Hematopoietic multipotent progenitor cell treated with erythropoietin and hydrocortisone succinate and interleukin-3 and kit ligand, for 6 days (in vitro differentiated cells): Measurements from ENCODE around the gene ST6GALNAC6.
A peak's percentile ranks its signal among the peaks of the same experiment; 100 is the strongest.

ENCODE experiments used
- DNase-seq: peaks from one replicate; pipeline ENCODE4 v3.0.0-alpha.2; 2015

Gene ST6GALNAC6, protein sequence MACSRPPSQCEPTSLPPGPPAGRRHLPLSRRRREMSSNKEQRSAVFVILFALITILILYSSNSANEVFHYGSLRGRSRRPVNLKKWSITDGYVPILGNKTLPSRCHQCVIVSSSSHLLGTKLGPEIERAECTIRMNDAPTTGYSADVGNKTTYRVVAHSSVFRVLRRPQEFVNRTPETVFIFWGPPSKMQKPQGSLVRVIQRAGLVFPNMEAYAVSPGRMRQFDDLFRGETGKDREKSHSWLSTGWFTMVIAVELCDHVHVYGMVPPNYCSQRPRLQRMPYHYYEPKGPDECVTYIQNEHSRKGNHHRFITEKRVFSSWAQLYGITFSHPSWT

DNA sequence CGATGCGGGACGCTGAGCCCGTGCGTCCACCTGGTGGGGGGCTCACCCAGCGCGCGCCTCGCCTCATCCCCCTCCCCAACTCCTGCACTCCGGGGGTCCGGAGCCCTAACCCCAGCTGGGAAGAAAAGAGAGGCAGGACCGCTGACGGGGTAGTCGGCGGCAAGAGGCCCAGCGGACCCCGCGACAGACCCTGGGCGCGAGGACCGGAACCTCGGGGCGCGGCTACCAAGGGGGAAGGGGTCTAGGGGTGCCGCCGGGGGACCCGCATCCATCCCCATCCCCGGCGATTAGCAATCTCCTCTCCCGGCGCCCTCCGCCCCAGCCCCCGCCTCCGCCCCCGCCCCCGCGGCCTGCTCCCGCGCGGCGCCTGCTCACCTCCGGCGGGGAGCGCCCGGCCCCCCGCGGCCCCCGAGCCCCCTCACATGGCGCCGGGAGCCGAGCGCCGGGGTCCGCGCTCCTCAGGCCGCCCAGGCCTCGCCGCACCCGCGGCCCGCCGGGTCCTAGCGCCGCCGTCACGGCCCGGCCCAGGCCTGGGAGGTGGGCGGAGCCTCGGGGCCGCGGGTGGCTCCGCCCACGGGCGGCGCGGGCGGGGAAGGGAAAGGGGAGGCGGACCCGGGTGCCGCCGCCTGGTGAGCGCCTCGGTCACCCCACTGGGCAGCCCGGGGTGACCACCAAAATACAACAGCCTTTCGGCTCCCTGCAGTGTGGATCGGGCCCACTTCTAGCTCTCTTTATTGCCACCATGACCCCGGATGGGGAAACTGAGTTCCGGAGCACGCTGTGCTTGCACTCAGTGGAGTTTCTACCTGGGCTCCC lies at the start of gene ST6GALNAC6:
Gene ST6GALNAC6 (minus strand): TSS at position 476 of the 816 bp plus-strand sequence. CDS start 1,622 bp downstream, outside the sequence.
- DNase-seq: peak; percentile 85

DNA sequence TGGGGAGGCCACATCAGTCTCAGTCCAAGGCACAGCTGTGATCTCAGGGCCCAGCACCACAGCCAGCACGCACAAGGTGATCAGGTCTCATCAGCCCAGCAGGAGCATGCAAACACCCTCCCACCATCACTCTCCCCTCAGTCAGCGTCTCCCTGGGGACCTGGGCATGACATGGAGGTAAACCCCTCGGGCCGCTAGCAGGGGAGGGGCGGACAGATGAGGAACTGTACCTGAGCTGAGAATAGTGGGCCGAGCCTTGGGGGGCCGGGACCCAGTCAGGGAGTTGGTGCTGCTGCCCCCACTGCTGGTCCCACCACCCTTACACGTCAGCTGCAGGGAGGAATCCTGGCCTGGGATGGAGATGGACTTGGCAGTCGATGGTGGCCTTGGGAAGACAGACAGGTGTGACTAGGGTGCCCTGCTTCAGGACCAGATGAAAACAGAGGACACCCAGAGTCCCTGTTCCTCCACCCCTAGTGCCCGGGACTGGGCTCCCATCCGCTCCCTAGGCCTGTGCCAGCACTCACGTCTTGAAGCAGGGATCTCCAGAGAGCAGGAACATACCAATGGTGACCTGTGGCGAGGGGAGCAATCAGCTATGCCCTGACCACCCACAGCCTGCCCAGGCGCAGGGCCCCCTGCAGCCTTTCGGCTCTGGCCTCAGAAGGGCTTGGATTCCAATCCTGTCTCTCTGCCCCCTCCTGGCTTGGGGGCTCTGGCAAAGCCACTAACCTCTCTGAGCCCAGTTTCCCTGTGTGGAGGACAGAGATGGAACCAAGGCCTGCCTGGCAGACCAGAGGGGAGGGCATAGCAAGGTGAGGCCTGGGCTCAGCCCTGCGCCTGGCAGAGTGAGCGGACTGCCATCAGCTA lies 48.7 kb upstream of the ST6GALNAC6 start:
- DNase-seq: no peak

DNA sequence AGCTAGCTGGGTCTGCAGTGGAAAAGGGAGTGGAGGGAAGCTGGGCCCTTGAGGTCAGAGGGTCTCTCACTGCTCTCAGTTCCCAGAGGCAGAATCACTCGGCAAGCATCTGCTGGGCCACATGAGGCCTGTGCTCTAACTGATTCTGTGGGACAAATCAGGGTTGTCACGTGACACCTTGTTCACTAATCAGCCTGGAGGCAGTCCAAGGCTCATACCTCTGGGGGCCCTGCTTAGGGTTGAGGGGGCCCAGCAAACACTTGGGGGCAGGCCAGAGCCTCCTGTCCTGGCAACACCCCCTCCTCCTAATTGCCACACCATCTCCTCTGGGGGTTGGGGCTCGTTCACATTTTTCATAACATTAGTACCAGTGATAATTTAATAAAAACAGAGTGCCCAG lies 47.3 kb upstream of the ST6GALNAC6 start:
- DNase-seq: no peak

DNA sequence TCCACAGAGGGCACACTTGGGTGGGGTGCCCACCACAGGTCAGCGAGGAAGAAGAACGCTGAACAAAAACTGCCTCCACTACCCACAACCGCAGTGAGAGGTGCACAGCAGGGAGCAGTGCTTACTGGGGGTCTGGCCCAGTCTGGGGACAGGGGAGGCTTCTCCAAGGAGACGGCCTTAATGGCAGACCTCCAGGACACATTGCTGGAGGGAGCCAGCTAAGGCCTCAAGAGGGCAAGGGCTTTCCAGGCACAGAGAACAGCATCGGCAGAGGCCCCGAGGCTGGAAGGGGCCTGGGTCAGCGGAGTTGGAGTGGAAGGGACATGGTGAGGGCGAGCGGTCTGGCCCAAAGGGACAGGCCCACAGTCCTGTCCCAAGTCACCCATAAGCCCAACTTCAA lies 46.5 kb upstream of the ST6GALNAC6 start:
- DNase-seq: no peak

DNA sequence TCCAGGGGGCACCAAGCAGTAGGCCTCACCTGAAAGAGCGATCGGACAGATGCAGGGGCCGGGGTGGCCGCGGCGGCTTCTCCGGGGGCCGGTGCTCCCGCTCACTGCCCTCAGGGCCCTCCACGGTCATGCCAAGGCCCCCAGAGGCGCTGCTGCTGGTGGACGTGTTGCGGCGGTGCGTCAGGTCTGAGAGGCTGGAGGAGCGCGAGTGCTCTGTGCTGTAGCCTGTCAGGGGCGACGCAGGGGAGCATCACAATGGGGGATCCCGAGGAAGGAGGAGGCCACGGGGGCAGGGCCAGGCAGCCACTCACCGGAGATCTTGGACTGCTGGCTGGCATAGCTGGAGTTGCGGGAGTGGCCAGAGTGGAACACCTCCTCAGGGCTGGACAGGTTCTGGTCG lies 45.9 kb upstream of the ST6GALNAC6 start:
- no peak for DNase-seq

DNA sequence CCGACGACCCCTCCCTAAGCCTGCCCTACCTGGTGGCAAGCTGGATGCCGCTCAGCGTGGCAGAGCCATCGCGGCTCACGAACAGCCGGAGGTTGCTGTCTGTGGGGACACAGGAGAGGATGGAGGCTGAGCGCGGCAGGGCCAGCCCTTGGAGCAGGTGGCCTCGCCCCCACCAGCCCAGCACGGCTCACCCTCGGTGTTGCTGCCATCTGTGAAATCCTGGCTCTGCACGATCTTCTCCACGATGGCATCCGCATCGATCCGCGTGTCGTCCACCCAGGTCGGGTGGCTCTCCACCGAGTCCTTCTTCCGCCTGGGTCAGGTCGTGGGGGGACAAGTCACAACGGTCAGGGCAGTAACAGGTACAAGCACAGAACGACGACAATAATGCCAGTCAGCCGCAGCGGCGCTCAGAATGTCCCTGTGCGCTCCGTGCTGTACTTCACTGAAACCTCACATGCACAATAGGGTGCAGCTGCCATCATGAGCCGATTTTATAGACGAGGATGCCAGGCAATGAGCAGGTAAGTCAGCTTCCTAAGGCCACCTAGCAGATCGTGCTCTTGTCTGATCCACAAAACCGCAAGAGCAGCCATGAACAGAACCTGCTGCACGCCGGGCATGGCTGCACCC lies 45.3 kb upstream of the ST6GALNAC6 start:
- no peak for DNase-seq

DNA sequence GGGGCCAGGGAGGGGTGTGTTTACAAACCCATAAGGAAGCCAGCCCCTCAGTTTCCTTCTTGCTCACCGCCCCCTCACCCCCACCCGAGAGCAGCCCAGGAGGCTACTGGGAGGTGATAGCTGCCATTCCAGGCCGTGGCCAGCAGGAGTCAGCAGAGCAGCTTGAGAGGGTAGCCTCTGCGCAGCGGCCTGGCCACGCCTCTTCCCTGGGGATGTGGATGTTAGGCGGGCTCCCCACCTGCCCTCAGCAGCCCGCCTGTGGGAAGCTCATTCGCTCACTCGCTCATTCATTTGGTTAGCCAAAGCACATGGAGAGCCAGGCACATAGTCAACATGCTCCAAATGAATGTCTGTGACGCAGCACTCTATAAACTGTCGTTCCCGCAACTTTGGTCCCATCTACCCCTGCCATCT lies 44.3 kb upstream of the ST6GALNAC6 start:
- DNase-seq: peak; percentile 83

DNA sequence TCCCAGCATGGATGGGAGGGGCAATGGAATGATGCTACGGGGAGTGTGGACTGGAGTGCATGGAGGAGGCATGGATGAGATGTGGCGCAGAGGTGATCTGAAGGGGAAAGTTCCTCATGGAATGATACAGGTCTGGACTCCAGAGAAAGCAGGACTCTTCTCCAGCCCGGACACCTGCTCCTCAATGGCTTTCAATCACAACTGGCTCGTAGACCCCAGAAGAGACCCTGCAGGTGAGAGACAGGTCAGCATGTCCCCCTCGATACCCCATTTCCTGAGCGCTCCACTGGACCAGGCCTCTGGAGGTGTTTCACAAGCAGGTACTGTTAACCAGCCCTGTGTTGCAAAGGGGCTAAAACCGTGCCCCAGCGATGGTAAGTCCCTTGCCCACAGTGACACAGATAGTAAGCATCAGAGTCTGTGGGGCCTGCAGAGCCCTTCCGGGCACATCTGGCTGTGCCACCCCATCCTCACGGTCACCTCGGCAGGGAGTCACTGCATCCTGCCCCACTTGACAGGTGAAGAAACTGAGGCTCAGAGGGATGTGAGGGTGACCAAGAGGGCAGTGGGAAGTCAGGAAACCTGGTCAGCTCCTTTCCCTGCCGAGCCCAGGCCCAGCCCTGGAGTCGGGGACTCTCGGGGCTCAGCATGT lies 43.7 kb upstream of the ST6GALNAC6 start:
- no peak for DNase-seq

DNA sequence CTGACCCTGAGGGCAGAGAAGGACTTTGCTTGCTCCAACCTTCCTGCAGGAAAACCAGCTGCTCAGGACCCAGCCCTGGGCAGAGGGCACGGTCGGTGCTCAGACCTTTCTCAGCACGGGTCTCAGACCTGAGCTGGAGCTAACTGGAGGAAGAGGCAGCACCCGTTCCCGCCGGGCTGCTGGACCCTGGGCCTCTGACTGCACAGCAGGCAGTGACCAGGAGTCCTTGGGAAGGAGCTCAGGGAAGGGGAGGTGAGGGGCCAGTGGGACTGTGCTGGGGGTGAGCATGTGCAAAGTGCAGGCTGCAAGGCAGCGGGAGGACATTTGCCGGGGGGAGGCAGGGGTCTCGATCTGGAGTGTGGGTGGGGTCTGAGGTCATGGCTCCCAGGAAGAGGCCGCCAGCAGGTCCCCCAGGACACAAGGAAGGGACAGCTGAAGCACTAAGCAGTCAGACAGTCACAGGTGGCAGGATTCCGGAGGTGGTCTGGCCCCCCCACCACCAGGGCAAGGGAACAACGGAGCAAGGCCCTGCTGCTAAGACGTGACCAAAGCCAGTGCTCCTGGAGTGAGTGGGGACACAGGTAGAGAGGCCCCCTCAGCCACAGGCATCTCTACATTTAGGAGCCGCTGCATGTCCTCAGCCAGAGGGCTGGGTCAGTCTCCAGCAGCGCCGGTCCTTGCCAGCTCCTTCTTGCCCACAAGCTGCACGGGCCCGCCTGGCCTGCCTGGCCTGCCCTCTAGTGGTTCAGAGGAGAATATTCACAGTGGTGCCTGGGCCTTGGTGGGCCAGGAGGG lies 43.0 kb upstream of the ST6GALNAC6 start:
- peak; percentile 88 for DNase-seq

DNA sequence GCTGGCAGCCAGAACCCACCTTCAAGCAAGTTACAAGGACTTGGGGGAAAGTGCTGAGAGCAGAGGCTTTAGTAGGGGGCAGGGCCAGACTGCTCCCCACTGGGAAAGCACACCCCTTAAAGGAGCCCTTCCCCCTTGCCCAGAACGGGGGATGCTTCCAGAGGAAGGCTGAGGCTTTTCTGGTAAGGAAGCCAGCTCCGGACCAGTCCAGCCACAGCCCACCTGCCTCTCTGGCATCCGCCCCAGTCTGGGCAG lies 42.5 kb upstream of the ST6GALNAC6 start:
- DNase-seq: no peak

DNA sequence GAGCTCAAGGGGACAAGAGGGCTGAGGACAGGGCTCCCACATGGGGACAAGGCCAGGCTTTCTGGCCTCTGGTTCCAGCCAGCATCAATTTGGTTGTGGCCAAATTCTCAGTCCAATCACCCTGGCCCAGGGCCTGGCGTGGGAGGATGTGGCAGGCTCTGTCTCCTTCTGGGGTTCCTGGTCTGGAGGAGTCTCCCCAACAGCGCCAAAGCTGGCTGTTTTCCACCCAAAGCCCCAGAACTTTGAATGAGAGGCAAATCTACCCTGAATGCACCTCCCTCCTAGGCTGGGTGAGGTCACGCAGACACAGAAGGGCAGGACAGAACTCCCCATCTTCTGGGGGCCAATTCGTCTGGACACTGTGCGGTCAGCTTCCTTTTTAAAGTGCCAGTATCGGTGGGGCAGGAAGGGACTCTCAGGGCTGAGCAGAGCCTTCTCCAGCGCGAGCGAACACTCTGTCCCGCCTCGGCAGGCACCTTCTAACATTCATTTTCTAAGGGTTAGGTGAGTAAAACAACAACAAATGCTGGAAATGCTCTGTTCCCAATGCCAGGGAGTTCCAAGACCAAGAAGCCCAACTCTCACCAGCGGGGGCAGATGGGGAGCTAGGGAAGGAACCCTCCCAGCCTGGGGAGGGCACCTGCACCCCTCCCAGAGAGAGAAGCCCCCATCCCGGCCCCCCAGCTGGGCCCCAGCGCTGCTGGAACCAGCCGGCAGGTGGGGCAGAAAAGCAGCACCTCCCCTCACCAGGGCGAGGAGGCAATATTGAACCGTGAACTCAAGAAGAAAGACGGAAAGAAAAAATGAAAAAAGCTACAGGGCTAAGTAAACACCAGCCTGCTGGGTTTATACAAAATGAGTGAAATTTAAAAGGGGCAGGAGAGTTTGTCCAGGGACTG lies 41.9 kb upstream of the ST6GALNAC6 start:
- DNase-seq: no peak

DNA sequence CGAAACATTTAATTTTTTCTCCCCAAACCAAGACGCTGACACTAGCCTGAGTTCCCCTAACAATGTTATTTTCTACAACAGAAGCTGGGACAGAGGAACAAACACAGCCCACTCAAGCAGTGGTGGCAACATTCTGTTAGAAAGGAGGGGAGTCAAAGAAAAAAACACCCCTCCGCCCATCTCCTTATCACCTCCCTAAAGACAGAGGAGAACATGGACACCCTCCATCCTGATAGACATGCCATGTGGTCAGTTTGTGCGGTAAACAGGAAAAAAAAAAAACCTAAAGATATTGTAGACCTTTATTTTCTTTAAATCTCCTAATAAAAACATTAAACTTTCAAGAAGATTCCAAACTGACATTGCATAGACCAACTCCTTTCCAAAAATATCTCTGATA lies 41.2 kb upstream of the ST6GALNAC6 start:
- DNase-seq: peak; percentile 82

DNA sequence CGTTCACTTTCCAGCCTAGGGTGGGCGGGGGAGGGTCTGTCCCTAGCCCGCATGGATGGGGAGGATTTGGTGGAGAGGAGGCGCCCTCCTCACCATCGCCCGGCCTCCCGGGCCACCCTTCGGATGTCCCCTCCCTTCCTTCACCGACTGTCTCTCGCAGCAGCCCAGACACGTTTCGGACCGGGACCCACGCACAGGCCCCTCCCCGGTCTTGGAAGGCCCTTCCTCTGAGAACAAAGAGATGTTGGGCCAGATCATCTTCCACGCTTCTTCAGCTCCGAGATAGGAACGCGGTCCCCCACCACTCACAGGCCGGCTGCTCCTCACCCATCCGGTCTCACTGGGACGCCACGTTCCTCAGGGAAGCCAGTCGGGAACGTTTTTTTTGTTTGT lies 38.9 kb upstream of the ST6GALNAC6 start:
- DNase-seq: no peak

DNA sequence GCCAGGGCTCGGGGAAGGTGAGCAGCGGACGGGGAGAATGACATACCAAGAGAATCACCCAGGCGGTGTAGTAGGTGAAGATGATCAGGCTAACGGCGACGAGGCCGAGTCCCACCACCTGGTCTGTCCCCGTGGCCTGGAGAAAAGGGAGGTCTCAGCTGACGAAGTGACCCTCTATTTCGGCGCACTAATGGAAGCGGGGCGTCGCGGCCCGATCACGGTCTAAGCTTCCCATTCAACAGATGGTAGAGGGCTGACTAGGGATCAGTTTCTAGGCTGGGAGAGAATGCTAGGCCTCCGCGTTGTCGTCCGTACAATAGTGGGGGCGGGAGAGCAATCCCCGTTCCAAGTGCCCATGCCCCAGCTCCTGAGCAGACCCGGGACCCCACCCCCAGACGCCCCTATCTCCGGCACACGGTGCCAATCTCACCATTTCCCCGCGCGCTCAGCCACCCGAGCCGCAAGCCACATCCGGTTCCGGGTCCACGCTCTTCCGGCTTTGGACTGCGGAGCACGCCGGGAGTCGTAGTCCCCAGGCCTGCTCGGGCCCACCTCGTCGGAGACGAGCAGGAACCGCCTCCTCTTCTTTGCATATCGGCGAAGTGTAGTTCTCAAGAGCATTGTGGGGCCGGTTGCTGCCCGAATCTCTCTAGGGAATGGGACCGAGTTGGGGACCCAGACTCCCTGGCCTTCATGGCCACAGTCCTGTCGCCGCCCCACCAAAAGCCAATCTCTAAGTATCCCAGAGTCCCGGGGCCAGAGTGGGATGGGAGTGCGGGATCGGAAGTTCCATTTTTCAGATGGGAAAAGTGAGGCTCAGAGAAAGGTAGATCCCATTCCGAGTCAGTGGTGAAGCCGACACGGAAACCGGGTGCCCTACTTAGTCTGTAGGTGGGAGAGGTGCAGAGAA lies 38.2 kb upstream of the ST6GALNAC6 start, which contains the start of gene DPM2:
Gene DPM2 (minus strand): TSS at position 467 of the 910 bp plus-strand sequence. CDS start 34 bp downstream, at position 433.
- DNase-seq: peak; percentile 96

DNA sequence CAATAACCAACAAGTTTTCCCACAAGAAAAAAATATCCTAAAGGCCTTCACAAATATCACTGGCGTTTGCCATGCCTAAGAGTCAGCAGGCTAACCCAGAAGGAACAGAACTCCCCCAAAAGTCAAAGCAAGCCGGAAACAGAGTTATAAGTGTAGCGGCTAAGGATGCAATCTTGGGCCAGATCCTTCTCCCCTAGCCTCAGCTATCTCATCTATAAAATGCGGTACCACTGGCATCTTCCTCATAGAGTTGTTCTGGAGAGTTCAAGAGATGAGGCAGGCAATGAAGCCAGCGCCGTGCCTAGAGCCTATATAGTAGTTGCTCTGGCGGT lies 37.6 kb upstream of the ST6GALNAC6 start:
- peak; percentile 58 for DNase-seq

DNA sequence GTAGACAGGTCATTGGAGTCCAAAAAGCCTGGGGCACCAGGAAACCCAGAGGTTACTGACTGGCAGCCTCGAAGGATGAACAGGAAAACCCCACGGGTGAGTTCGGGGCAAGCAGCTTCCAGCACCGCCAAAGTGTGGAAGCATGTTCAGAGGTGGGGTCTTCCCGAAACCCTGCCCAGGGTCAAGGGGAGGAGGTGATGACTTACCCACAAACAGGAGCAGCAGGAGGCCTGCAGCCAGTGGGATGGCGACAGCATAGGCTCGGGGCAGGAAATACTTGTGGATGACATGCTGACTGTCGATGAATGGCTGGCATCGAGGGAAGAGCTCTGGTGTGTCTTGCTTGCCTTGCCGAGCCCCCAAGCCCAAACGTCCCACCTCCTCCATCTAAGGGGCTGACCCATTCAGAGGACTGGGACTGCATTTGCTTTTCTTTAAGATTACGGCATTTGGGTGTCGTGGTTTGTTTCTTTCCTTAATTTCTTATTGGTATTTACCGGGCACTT lies 37.0 kb upstream of the ST6GALNAC6 start:
- DNase-seq: no peak

DNA sequence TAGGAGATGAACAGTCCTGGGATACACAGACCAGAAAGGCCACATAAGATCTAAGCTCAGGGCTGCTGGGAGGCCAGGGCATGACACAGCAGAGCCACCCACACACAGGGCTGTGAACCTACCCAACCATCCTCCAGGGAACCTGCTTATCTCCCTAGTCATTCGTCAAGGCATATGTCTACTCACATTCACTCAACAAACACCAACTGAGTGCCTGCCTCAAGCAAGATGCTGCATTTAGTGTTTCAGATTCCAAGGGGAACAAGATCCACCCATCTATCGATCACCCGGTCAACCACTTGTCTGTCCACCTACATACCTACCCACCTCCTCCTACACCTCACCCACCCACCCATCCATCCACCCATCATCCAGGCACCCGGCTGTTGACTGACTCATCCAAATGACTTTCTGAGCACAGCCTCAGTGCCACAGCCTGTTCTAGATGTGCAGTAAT lies 36.4 kb upstream of the ST6GALNAC6 start:
- peak; percentile 90 for DNase-seq

DNA sequence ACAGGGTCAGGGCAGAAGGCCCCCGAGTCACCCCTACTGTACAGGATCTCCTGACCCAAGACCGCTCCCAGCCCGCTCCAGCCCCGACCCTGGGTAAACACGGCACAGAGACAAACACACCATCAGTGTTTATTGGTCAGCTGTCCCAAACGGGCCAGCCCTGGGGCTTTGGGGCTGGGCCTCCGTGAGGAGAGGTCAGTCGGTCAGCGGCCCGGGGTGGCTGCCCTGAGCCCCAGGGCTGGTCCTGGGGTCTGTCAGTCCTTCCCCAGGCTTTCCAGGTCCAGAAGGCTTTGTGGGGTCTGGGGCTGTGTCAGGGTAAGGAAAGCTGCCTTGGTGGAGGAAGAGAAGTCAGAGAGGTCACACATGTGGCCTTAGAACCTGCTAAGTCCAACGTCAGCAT lies 35.6 kb upstream of the ST6GALNAC6 start:
- DNase-seq: no peak

DNA sequence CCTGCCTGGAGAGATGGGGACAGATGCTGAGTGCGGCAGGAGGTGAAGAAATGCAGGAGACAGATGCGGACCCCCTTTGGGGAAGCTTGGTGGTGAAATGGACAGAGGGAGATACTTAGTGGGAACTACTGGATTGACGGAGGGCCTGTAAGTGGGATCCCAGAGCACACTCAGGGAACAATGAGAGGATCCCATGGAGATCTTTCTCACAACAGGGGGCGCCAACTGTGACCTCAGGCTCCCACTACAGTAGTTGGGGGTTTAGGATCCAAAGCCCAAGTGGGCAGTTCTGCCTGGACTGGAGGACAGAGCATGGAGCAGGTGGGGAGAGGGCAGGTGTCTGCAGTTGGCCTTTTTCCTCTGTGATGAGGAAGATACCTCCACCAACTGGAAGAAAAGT lies 34.8 kb upstream of the ST6GALNAC6 start:
- DNase-seq: no peak
